ENCODE data around the gene SLC41A1.

Gene SLC41A1

GRCh38 chr1:205739348-205740160 lies 73.4 kb downstream of the SLC41A1 start:
- no peak for DNase-seq (ENCODE audit: low read depth)
- TF ChIP-seq CTCF (IDR thresholded peaks at IDR 0.05; ENCODE audit: insufficient read depth, low read depth, low read length, missing control alignments) = no peak
- H3K4me3 ChIP-seq (ENCODE audit: low read depth, low read length) = no peak overlapping the region
